Transverse colon (tissue), 4 donors: Measurements from ENCODE around the gene BBX. TPM values are rescaled to one million over a fixed set of nuclear protein-coding genes. Genes with fewer than 3 reads are reported as not detected.

Source experiments
- DNase-seq: peaks from one replicate; pipeline ENCODE4 v3.0.0-alpha.2; 2019
- H3K27ac ChIP-seq, 4 donors: fragments of 200-600 bp; sonication (generic); 2 replicates each; pipeline ENCODE4 v1.5.1; 2016 to 2018; ENCODE audit warnings: inconsistent platforms in 4 of 4
- H3K27me3 ChIP-seq: fragments of 200-600 bp; sonication (generic); 2 replicates; pipeline ENCODE4 v1.5.1; 2017; ENCODE audit warnings: inconsistent platforms
- H3K36me3 ChIP-seq, 4 donors: fragments of 200-600 bp; sonication (generic); 2 replicates each; pipeline ENCODE4 v1.5.1; 2017 to 2019; ENCODE audit warnings: inconsistent platforms in 4 of 4
- H3K4me1 ChIP-seq, 4 donors: fragments of 200-600 bp; sonication (generic); 2 replicates each; pipeline ENCODE4 v1.5.1; 2017 to 2020; ENCODE audit warnings: inconsistent platforms in 4 of 4
- H3K4me3 ChIP-seq, 4 donors: fragments of 200-600 bp; sonication (generic); 1 replicate in 1 of 4; 2 replicates in 3 of 4; pipeline versions ENCODE4 v1.5.1 to v1.6.1; 2017 to 2019; ENCODE audit warnings: inconsistent platforms in 4 of 4
- H3K9me3 ChIP-seq, 2 donors: fragments of 200-600 bp; sonication (generic); 2 replicates each; pipeline ENCODE4 v1.5.1; 2017 to 2019; ENCODE audit warnings: inconsistent platforms in 2 of 2
- CTCF ChIP-seq, 5 experiments: fragments of 200-600 bp in 3 of 5; fragments of 450-650 bp in 2 of 5; sonication (generic) in 3 of 5; IDR thresholded peaks; 1 replicate in 2 of 5; 2 replicates in 3 of 5; pipeline ENCODE4 v1.5.1; 2016 to 2017; ENCODE audit warnings: antibody characterized with exemption in 5 of 5, inconsistent platforms in 3 of 5, mild to moderate bottlenecking in 2 of 5, moderate library complexity in 1 of 5
- EP300 ChIP-seq: sonication (generic); formaldehyde crosslinking; IDR thresholded peaks from one replicate; pipeline ENCODE4 v1.6.1; 2017; ENCODE audit warnings: antibody characterized with exemption, low read depth
- POLR2A ChIP-seq: fragments of 450-650 bp; IDR thresholded peaks from one replicate; pipeline ENCODE4 v1.6.1; 2016; ENCODE audit warnings: antibody characterized with exemption, mild to moderate bottlenecking, moderate library complexity
- POLR2AphosphoS5 ChIP-seq, 3 donors: sonication (generic); formaldehyde crosslinking; IDR thresholded peaks; one replicate each; pipeline ENCODE4 v1.6.1; 2016; ENCODE audit warnings: antibody characterized with exemption in 3 of 3
- WGBS, 2 donors: methylation state at CpG; one replicate each; pipeline ENCODE4 v1.1.5; 2018; ENCODE audit warnings: low coverage in 1 of 2; 5-methylcytosine and 5-hydroxymethylcytosine counted together
- in situ Hi-C, 4 donors: fragments of 200-750 bp; cut with MboI; loops; one replicate each; pipeline versions ENCODE4 v1.15.0 to v1.15.1; 2017; ENCODE audit warnings: low sequenced_read_pairs in 3 of 4, low pct_ligation_motif_present in 1 of 4, low pct_unique_long_range_greater_than_20kb in 1 of 4
- intact Hi-C: fragments of 100-400 bp; cut with DNase I; formaldehyde crosslinking; loops from one replicate; pipeline ENCODE4 v1.15.1; 2023; ENCODE audit warnings: low total_unique reads
- total RNA-seq, 4 donors: library from RNA; depleted of rRNA; stranded (reverse); fragments of >200 nt; gene quantifications; one replicate each; pipeline ENCODE4 v1.1.0, GENCODE V29; 2016

BBX gene
- total RNA-seq, 4 donors from 2014 or later, result 22.5 to 39.6 (median 33.1) TPM

GRCh38 chr3:107665351-107665750, 142.6 kb downstream of the BBX start:
- in situ Hi-C loops, result no loop called here

GRCh38 chr3:107666853-107667252, 144.1 kb downstream of the BBX start:
- Histone ChIP-seq H3K27ac (no peak overlapping the region), H3K4me1 (peaks cover 0 to 9% (median 0%) of the 10 kb centered on the region in 4 donors), H3K4me3 (no peak overlapping the region), H3K27me3 (no peaks in the 10 kb centered on the region), H3K9me3 (no peaks in the 10 kb centered on the region), H3K36me3 (no peaks in the 10 kb centered on the region)
- intact Hi-C loops, result no loop called here
- no peak for TF ChIP-seq CTCF (IDR thresholded peaks at IDR 0.05)
- no peak for TF ChIP-seq EP300
- no peak for TF ChIP-seq POLR2AphosphoS5 (IDR thresholded peaks at IDR 0.05)
- no peak for TF ChIP-seq POLR2A
- no peak for DNase-seq
- in situ Hi-C loops, result no loop called here
- WGBS, 2 donors, result 67 to 94% methylated on average over 1 to 2 of the region's 2 CpGs

More at GRCh38 chr3:107665351-107665750, 142.6 kb downstream of the BBX start:
- DNase-seq, result no peak
- Histone ChIP-seq H3K4me3 (no peak overlapping the region), H3K27ac (no peak overlapping the region), H3K9me3 (no peaks in the 10 kb centered on the region), H3K27me3 (no peaks in the 10 kb centered on the region), H3K4me1 (peaks cover 0 to 23% (median 4%) of the 10 kb centered on the region in 4 donors), H3K36me3 (no peaks in the 10 kb centered on the region)
- WGBS, 2 donors, result 88 to 92% methylated on average over 4 of the region's 4 CpGs
- intact Hi-C loops, result no loop called here
- TF ChIP-seq POLR2A (no peak), EP300 (no peak), POLR2AphosphoS5 (IDR thresholded peaks at IDR 0.05) (no peak), CTCF (IDR thresholded peaks at IDR 0.05) (no peak)

GRCh38 chr3:107668416-107668815, 145.7 kb downstream of the BBX start:
- TF ChIP-seq CTCF (IDR thresholded peaks at IDR 0.05) (no peak), POLR2AphosphoS5 (IDR thresholded peaks at IDR 0.05) (no peak), POLR2A (no peak), EP300 (no peak)
- 83 to 85% methylated on average over 5 of the region's 5 CpGs for WGBS, 2 donors
- Histone ChIP-seq H3K36me3 (no peaks in the 10 kb centered on the region), H3K27ac (no peak overlapping the region), H3K9me3 (no peaks in the 10 kb centered on the region), H3K27me3 (no peaks in the 10 kb centered on the region), H3K4me1 (no peaks in the 10 kb centered on the region), H3K4me3 (no peak overlapping the region)
- intact Hi-C loops (no loop called here), in situ Hi-C loops (no loop called here)
- no peak for DNase-seq

- no peaks in the 10 kb centered on the region for H3K36me3 ChIP-seq
- 80 to 89% methylated on average over 2 to 3 of the region's 3 CpGs for WGBS, 2 donors
- no peak overlapping the region for H3K27ac ChIP-seq
- no peaks in the 10 kb centered on the region for H3K27me3 ChIP-seq
- H3K4me3 ChIP-seq, result no peak overlapping the region
- in situ Hi-C loops (no loop called here), intact Hi-C loops (no loop called here)
- no peak for TF ChIP-seq POLR2AphosphoS5 (IDR thresholded peaks at IDR 0.05)
- TF ChIP-seq EP300, result no peak
- no peak for TF ChIP-seq CTCF (IDR thresholded peaks at IDR 0.05)
- TF ChIP-seq POLR2A, result no peak
- no peaks in the 10 kb centered on the region for H3K9me3 ChIP-seq
- no peak for DNase-seq
- H3K4me1 ChIP-seq, result no peaks in the 10 kb centered on the region
These were observed 146.2 kb downstream of the BBX start for GRCh38 chr3:107668963-107669362.
